GM18873 (cell line): ENCODE data around the gene POLR1C.
"Not testable (repeated sequence)": the region's sequence is repeated elsewhere in the genome, so short reads cannot be mapped to it uniquely, and the experiment has no call there.

ENCODE experiments used
- ATAC-seq: cut with Tn5 transposase; IDR thresholded peaks from one replicate; pipeline ENCODE4 v1.9.1; 2021; ENCODE audit warnings: mild to moderate bottlenecking, moderate library complexity, moderate number of reproducible peaks; ENCODE audit not compliant: unreplicated experiment, low FRiP score

Gene POLR1C

DNA sequence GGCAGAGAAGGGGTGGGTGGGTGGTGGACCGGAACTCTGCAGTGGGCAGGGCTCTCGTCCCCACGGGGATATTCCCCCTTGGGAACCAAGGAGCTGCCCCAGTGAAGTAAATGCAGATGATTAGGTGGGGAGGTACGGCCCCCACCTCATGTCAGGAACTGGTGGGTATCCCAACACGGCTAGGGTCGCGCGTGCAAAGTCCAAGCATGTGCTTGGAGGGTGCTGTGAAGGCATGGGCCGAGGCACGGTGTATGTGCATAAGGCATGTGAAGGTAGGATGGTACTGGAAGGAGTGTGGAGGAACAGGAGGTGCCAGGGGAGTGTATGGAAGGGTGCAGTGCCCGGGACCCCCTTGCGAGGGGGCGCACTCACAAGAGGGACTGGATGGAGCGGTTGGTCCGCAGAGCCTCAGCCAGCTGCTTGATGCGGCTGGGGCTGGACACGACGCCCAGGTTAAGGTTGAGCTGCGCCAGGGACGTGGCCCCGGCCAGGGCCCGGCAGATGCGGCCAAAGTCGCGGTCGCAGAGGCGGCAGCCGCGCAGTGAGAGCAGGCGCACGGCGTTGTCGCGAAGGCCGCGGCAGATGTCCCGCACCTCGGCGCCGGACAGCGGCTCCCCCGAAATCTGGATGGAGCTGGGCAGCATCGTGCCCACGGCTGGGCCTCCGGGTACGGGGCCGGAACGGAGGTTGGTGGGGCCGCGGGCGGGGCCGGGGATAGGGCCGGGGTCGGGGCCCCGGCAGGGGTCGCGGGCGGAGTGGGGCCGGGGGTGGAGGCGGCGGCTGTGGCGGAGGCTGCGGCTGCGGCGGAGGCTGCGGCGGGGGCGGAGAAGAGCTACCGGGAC is 7.5 kb upstream of the POLR1C start:
- no peak for ATAC-seq

GRCh38 chr6:43509984-43510826 is 6.7 kb upstream of the POLR1C start, which contains the start of gene LRRC73:
Gene LRRC73 (minus strand): TSS chr6:43510346. CDS start chr6:43509785, 561 bp downstream.
- no peak for ATAC-seq

GRCh38 chr6:43510827-43511163 is 6.1 kb upstream of the POLR1C start:
- no peak for ATAC-seq

- no peak for ATAC-seq
Observed at GRCh38 chr6:43511824-43512415, 5.0 kb upstream of the POLR1C start.

DNA sequence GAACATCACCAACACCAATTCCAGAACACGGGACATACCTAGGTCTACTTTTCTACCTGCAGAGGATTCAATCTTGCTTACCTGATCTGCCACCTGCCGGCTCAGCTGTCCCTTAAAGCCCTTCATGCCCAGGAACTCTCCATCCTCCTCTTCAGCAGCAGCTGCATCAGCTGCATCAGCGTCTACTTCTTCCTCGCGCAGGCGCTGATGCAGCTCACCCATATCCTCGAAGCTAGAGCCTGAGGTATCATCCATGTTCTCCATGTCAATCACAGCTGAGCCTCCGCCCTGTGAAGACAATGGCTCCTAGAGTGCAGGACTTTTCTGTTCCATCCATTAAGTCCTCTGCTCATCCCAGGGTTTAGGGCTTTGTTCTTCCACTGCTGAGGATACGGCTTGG is 1.1 kb upstream of the POLR1C start:
- ATAC-seq, result no peak

DNA sequence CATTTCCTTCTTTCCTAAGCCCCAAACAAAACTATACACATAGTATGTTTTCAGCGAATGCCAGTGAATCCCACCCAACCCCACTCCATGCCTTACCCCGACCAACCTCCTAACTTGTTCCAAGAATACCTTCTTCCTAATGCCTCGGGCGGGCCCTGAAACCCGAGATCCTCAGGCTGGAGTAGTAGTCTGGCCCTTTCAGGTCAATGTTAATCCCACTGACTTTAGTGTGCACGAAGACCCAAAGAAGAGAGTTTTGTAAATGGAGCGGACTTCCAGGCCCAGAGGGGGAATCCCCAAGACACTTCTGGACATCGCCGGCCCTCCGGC is 557 bp upstream of the POLR1C start:
- ATAC-seq, result no peak

DNA sequence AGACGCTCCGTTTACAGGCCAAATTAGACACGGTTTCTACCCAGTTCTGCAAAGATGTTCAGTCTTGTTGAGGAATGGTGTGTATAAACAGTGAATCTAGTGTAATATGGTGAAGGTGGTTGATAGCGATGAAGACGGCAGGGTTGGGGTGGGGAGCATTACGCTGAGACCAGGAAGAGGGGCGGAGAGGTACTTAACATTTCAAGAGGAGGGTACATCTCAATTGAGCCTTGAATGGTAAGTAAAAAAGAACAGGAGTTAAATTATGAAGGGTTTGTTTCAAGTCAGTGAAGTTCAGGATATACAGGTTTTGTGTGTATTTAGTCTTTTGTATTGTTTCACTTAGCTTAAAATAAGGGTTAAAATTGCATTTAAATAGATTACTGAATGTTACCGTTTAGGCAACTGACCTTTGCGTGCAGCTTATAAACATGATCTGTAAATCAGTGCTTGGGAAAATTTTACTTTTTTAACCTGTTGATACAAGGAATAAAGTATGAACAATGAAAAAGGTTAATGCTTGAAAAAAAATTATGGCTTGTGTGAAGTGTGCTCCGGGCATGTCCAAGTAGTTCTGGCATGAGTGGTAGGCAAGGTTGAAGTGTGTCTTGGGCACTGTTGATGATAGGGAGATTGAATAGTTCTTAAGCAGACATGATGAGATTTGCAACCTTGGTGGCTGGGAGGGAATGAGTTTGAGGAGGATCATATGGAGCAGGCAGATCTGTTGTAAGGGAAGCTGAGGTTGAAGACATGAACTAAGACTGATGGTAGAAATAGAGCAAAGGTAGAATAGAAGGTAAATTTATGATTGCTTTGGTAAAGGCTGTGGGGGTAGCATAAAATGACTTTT is 842 bp downstream of the POLR1C start:
- ATAC-seq, result no peak

GRCh38 chr6:43520097-43520496 is 3.2 kb downstream of the POLR1C start:
- ATAC-seq, result no peak

DNA sequence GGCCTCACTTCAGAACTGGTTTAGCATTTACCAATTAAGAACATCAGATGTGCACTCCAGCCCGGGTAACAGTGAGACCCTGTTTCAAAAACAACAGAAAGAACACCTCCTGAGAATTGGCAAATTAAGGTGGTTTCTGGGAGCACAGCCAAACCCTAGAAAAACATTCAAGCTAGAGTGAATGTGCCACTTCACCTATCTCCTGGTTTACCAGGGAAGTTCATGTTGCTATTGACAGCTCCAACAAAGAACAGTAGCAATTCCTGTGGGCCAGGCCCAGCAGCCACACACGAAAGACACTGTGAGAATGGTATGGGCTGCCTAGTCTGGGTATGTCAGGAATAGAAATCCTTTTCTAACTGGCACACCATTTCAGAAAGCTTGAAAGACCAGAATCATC is 4.9 kb downstream of the POLR1C start:
- no peak for ATAC-seq

DNA sequence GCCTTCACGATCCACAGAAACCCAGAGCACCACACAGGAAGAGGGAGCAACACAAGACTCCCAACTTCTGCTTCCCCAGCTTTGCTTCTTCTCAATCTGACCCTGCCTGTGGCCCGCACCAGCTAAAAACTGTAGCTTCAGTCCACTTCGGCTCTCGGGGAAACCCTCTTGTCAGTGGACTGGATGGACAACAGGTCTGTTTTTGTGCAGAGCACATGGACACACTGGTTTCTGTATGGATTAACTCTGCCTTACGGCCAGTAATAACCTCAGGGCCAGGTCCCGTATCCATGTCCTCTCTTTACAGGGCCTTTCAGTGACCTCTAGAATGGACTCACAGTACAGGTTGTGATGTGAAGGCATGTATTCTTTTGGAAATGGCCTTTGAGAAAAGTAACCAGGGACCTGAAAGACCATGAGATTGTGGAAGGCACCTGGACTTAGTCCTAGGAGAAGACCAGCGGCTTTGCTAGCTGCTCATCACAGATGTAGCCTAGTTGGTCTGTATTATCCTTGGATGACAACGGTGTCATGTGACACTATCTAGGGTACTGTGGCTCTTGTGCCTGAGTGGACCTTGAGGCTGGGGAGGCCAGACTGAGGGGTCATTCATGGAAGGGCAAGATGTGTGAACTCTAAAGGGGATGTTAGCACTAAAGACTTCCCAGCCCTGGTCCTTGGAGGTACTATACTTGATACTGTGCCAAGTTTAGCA is 5.8 kb downstream of the POLR1C start:
- ATAC-seq, result no peak

DNA sequence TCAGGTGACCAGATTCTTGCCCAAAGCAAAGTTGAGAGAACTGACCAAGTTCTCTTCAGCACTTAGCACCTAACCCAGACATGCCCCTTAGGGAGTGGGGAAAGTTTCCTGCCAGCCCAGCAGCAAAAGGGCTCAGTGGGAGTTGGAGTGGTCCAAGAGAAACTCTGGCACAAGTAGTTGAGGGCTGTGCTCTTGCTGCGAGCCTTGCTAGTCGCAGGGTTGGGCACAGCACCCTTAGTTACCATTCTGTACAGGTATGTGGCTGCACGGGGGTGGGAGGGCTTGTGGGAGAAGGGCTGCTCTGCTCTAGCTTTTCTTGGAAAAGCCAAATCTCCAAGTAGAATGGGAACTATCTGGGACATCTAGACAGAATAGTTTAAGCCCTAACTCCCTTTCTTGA is 6.4 kb downstream of the POLR1C start:
- ATAC-seq, result no peak

- no peak for ATAC-seq
Observed at GRCh38 chr6:43524483-43524961, 7.6 kb downstream of the POLR1C start.

GRCh38 chr6:43532201-43532600 is 15.3 kb downstream of the POLR1C start:
- no peak for ATAC-seq

GRCh38 chr6:43538986-43539385 is 22.1 kb downstream of the POLR1C start:
- ATAC-seq, result not testable (repeated sequence)

DNA sequence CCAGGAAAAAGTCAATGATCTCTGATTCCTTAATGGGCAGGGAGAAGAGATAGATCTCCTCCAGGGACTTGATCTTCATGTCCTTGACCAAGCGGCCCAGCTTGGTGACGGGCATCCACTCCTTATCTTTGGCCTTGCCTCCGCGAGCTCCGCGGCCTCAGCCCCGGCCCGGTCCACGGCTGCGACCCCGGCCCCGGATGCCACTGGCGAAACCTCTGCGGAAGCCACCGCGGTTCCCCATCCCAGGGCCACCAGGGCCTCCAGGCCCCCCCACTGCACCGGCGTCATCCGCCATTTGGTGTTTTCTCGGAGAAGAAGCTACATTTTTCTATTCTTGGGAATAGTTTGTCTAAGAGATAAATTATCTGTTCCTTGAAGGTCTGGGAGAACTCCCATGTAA is 22.5 kb downstream of the POLR1C start:
- not testable (repeated sequence) for ATAC-seq

DNA sequence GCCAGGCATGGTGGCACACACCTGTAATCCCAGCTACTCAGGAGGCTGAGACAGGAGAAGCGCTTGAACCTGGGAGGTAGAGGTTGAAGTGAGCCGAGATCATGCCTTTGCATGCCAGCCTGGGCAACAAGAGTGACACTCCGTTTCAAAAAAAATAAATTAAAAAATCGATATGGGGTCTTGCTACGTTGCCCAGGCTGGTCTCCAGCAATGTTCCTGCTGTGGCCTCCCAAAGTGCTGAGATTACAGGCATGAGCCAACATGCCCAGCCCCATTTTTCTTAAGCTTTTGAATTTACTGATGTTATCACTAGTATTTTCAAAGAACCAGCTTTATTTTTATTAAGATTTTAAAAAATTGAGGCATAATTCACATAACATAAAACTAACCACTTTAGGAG is 23.6 kb downstream of the POLR1C start:
- ATAC-seq, result no peak

DNA sequence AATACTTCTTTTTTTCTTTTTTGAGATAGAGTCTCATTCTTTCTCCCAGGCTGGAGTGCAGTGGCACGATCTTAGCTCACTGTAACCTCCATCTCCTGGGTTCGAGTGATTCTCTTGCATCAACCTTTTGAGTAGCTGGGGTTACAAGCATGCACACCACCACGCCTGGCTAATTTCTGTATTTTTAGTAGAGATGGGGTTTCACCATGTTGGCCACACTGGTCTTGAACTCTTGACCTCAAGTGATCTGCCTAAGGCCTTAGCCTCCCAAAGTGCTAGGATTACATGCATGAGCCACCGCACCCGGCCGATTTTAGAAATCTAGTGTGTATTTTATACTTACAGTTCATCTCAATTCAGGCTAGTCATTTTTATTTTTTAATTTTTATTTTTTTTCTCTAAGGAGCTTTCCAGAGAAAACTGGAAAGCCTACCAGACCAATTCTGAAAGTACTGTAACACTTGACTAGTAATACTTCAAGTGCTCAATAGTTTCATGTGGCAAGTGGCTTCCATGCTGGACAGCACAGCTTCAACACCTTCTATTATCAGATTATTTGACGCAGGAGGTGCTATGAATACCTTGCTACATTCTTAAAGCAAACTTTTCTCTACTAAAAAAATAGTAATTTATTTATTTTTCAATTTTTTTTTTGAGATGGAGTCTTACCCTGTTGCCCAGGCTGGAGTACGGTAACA is 25.0 kb downstream of the POLR1C start:
- ATAC-seq, result no peak

DNA sequence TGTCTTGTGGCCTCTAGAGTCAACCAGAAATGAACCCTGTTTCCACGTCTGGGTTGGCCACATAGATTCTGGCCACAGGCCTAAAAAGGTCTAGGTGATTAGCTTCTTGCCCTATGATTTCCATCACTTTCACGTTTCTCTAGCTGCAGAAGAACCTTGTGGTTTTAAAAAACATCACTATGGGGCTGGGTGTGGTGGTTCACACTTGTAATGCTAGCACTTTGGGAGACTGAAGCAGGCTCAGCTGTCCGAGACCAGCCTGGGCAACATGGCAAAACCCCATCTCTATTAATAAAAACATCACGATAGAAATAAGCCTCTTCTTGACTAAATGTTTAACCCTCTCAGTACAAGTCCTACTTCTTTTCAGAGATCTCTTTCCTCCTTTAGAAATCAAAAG is 27.6 kb downstream of the POLR1C start:
- ATAC-seq, result no peak

GRCh38 chr6:43547222-43547621 is 30.3 kb downstream of the POLR1C start:
- no peak for ATAC-seq
